ENCODE data around the gene TTC38.

DNA sequence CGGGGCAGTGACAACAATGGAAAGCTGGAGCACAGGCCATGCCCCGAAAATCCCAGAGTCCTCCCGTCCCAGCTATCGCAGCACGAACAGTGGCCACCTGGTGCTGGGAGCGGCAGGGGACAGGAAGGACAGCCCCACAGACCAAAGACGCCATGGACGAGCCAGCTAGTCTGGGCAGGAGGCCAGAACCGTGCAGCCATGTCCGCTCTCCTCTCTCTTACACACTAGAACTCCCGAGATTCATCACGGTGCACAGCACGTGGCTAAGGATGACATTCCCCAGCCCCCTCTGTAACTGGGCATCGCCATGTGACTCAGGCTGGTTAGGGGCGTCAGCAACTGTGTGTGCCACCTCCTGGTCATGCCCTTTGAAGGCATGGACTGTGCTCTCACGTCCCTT lies 22.3 kb upstream of the TTC38 start:
- TF ChIP-seq, protein P1, sequence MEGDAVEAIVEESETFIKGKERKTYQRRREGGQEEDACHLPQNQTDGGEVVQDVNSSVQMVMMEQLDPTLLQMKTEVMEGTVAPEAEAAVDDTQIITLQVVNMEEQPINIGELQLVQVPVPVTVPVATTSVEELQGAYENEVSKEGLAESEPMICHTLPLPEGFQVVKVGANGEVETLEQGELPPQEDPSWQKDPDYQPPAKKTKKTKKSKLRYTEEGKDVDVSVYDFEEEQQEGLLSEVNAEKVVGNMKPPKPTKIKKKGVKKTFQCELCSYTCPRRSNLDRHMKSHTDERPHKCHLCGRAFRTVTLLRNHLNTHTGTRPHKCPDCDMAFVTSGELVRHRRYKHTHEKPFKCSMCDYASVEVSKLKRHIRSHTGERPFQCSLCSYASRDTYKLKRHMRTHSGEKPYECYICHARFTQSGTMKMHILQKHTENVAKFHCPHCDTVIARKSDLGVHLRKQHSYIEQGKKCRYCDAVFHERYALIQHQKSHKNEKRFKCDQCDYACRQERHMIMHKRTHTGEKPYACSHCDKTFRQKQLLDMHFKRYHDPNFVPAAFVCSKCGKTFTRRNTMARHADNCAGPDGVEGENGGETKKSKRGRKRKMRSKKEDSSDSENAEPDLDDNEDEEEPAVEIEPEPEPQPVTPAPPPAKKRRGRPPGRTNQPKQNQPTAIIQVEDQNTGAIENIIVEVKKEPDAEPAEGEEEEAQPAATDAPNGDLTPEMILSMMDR (IDR thresholded peaks at IDR 0.05; ENCODE audit: low read depth, low read length, poor library complexity, severe bottlenecking), result no peak
- no peak for TF ChIP-seq EZH2phosphoT487 (IDR thresholded peaks at IDR 0.05; ENCODE audit: borderline replicate concordance, low read length)
